GM18858 (cell line): ENCODE data around the gene RRP8.
A peak's percentile ranks its signal among the peaks of the same experiment; 100 is the strongest.

Source experiments
- ATAC-seq: cut with Tn5 transposase; IDR thresholded peaks from one replicate; pipeline ENCODE4 v1.9.1; 2021; ENCODE audit not compliant: unreplicated experiment

RRP8 gene

GRCh38 chr11:6619004-6619745 is 15.8 kb upstream of the RRP8 start, which contains the start of gene TPP1:
Gene TPP1, minus strand, starts transcription at chr11:6619422. Its CDS starts 22 bp downstream, at chr11:6619400.
- ATAC-seq = peak; percentile 97

GRCh38 chr11:6618117-6619003 is 14.9 kb upstream of the RRP8 start:
- ATAC-seq = no peak

GRCh38 chr11:6617315-6617781 is 13.9 kb upstream of the RRP8 start:
- ATAC-seq = no peak

GRCh38 chr11:6616596-6617250 is 13.3 kb upstream of the RRP8 start:
- no peak for ATAC-seq

- ATAC-seq = no peak
These were observed 12.6 kb upstream of the RRP8 start for GRCh38 chr11:6615882-6616585.

GRCh38 chr11:6615046-6615445 is 11.6 kb upstream of the RRP8 start:
- no peak for ATAC-seq

GRCh38 chr11:6614446-6614845 is 11.0 kb upstream of the RRP8 start:
- no peak for ATAC-seq

GRCh38 chr11:6613496-6613895 is 10.1 kb upstream of the RRP8 start:
- ATAC-seq = no peak

- peak; percentile 72 for ATAC-seq
These were observed 9.0 kb upstream of the RRP8 start, which contains the start of gene TAF10 for GRCh38 chr11:6612213-6613041. Gene TAF10, minus strand, starts transcription at chr11:6612216. Its CDS starts 27 bp downstream, at chr11:6612189.

GRCh38 chr11:6611963-6612212 is 8.5 kb upstream of the RRP8 start:
- ATAC-seq = peak; percentile 5

- no peak for ATAC-seq
These were observed 7.9 kb upstream of the RRP8 start for GRCh38 chr11:6611092-6611962.

GRCh38 chr11:6610591-6610990 is 7.2 kb upstream of the RRP8 start:
- no peak for ATAC-seq

- no peak for ATAC-seq
These were observed 6.1 kb upstream of the RRP8 start for GRCh38 chr11:6609502-6610015.

GRCh38 chr11:6608726-6609501 is 5.5 kb upstream of the RRP8 start:
- ATAC-seq = no peak

- ATAC-seq = no peak
These were observed 4.6 kb upstream of the RRP8 start for GRCh38 chr11:6608011-6608410.

- no peak for ATAC-seq
These were observed 3.9 kb upstream of the RRP8 start for GRCh38 chr11:6607190-6607795.

- ATAC-seq = peak; percentile 33
These were observed 3.2 kb upstream of the RRP8 start for GRCh38 chr11:6606471-6607189.
